DND-41 (cell line): ENCODE measurements around the gene VPS37C.
"Not testable (repeated sequence)": the region's sequence is repeated elsewhere in the genome, so short reads cannot be mapped to it uniquely, and the experiment has no call there.

Source experiments
- ATAC-seq: fragments of 200-7000 bp; cut with Tn5 transposase; 3 replicates; pipeline ENCODE4 v1.9.1; 2021; ENCODE audit warnings: low read depth; ENCODE audit not compliant: insufficient read depth
- DNase-seq: peaks from one replicate; pipeline ENCODE4 v3.0.0-alpha.2; 2020
- H2AFZ ChIP-seq: 2 replicates; pipeline ENCODE4 v1.6.0; 2012; ENCODE audit warnings: low read depth, low read length
- H3K27ac ChIP-seq: 2 replicates; pipeline ENCODE4 v1.5.1; 2012; ENCODE audit warnings: low read length, inconsistent platforms
- H3K27me3 ChIP-seq: fragments of 200-600 bp; sonication (generic); 2 replicates; pipeline ENCODE4 v1.6.0; 2012; ENCODE audit warnings: low read length, mild to moderate bottlenecking, inconsistent platforms; ENCODE audit not compliant: insufficient read depth, poor library complexity
- H3K36me3 ChIP-seq: 2 replicates; pipeline ENCODE4 v1.5.1; 2012; ENCODE audit warnings: low read length, inconsistent platforms; ENCODE audit not compliant: insufficient read depth
- H3K4me1 ChIP-seq: 2 replicates; pipeline ENCODE4 v1.5.1; 2012; ENCODE audit warnings: mild to moderate bottlenecking, low read length; ENCODE audit not compliant: insufficient read depth
- H3K4me2 ChIP-seq: 2 replicates; pipeline ENCODE4 v1.6.0; 2012; ENCODE audit warnings: mild to moderate bottlenecking, moderate library complexity, low read length, inconsistent platforms; ENCODE audit not compliant: insufficient read depth
- H3K4me3 ChIP-seq, 2 experiments: fragments of 200-600 bp in 1 of 2; shearing (Covaris generic) in 1 of 2; 2 replicates each; pipeline ENCODE4 v1.5.1; 2012 to 2016; ENCODE audit warnings: inconsistent platforms in 2 of 2, low read length in 2 of 2, mild to moderate bottlenecking in 2 of 2, low read depth in 1 of 2, moderate library complexity in 1 of 2
- H3K79me2 ChIP-seq: 2 replicates; pipeline ENCODE4 v1.6.0; 2012; ENCODE audit warnings: low read length, inconsistent platforms; ENCODE audit not compliant: insufficient read depth
- H3K9ac ChIP-seq: 2 replicates; pipeline ENCODE4 v1.6.0; 2012; ENCODE audit warnings: low read depth, mild to moderate bottlenecking, inconsistent platforms, low read length, moderate library complexity
- H3K9me3 ChIP-seq: 2 replicates; pipeline ENCODE4 v1.5.1; 2012; ENCODE audit warnings: low read length, moderate library complexity, mild to moderate bottlenecking, inconsistent platforms; ENCODE audit not compliant: insufficient read depth, severe bottlenecking
- H4K20me1 ChIP-seq: 2 replicates; pipeline ENCODE4 v1.6.0; 2012; ENCODE audit warnings: low read length; ENCODE audit not compliant: insufficient read depth
- EZH2 ChIP-seq: IDR thresholded peaks from 3 replicates; pipeline ENCODE4 v1.6.1; 2012; ENCODE audit warnings: borderline replicate concordance, low read depth, mild to moderate bottlenecking, moderate library complexity, low read length, inconsistent platforms; ENCODE audit not compliant: severe bottlenecking
- TF ChIP-seq, protein P1 (sequence below): IDR thresholded peaks from 2 replicates; pipeline ENCODE4 v1.5.1; 2012; ENCODE audit warnings: borderline replicate concordance, low read length, moderate library complexity, mild to moderate bottlenecking; ENCODE audit not compliant: poor library complexity, severe bottlenecking; ENCODE audit errors: extremely low read depth

VPS37C gene

DNA sequence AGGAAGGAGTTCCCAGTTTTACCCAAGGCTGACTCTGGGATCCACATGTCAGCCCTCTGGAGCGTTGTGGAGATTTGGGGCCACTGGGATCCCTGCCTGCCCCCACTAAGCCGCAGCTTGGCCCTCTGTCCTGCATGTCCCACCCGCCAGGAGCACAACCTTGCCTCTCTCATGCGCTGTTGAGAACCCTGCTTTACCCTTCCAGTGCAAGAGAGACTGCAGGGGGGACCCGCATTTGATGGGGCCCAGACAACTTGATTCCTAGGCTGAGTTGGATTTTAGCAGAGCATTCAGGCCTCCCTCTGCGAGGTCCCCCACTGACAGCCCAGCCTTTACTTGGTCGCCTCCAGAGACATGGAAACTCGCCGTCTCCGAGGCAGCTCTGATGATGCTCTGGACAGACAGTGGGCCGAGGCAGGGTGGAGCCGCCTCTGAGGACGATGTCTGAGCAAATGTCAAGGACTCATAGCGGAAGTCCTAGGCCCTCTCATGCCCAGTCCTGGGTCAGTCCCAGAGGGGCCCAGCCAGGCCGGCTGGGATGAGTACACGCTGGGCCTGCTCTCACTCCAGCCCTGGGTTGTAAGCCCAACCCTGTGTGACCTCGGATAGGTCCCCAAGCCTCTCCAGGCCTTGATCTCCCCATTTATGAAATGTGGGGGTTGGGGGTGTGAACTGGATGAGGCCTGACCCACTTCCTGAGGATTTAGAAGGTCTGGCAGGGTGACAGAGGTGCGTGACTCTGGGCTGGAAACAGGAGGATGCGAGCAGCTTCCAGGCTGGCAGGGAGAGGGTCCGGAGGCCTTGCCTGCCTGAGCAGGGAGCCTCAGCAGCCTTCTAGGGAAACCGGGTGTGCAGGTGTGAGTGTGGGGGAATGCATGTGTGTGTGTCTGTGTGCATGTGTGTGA lies 58.3 kb downstream of the VPS37C start:
- H3K4me3 ChIP-seq: no peak overlapping the region
- ATAC-seq (peak; percentile 41), DNase-seq (peak; percentile 17)
- no peak overlapping the region for H3K9ac ChIP-seq
- no peaks in the 10 kb centered on the region for H3K27me3 ChIP-seq
- no peak overlapping the region for H3K4me2 ChIP-seq
- H2AFZ ChIP-seq: no peak overlapping the region
- no peaks in the 10 kb centered on the region for H3K36me3 ChIP-seq
- no peaks in the 10 kb centered on the region for H3K4me1 ChIP-seq
- H4K20me1 ChIP-seq: no peaks in the 10 kb centered on the region
- TF ChIP-seq EZH2: no peak
- TF ChIP-seq, protein P1, sequence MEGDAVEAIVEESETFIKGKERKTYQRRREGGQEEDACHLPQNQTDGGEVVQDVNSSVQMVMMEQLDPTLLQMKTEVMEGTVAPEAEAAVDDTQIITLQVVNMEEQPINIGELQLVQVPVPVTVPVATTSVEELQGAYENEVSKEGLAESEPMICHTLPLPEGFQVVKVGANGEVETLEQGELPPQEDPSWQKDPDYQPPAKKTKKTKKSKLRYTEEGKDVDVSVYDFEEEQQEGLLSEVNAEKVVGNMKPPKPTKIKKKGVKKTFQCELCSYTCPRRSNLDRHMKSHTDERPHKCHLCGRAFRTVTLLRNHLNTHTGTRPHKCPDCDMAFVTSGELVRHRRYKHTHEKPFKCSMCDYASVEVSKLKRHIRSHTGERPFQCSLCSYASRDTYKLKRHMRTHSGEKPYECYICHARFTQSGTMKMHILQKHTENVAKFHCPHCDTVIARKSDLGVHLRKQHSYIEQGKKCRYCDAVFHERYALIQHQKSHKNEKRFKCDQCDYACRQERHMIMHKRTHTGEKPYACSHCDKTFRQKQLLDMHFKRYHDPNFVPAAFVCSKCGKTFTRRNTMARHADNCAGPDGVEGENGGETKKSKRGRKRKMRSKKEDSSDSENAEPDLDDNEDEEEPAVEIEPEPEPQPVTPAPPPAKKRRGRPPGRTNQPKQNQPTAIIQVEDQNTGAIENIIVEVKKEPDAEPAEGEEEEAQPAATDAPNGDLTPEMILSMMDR: no peak
- H3K79me2 ChIP-seq: no peaks in the 10 kb centered on the region
- H3K27ac ChIP-seq: no peak overlapping the region
- peaks cover 10% of the 10 kb centered on the region for H3K9me3 ChIP-seq

DNA sequence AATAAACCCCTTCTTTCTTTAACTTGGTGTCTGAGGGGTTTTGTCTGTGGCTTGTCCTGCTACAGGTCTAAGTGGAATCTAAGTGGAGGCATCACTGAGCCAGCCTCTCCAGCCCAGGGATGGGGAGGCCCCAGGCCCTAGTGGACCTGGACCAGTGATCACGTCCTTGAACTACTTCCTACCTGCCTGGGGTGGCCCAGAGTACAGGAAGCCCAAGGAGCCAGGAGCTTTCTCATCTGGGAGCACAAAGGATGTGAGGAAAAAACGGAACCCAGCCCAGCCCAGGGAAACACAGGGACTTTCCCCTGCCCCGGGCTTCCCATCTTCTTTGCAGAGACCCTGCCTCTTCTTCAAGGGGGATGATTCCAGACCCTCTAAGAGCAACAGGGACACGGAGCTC lies 62.4 kb downstream of the VPS37C start:
- Histone ChIP-seq H3K9me3 (peaks cover 10% of the 10 kb centered on the region), H3K27ac (no peak overlapping the region), H3K4me1 (no peaks in the 10 kb centered on the region), H3K36me3 (no peaks in the 10 kb centered on the region), H4K20me1 (no peaks in the 10 kb centered on the region), H2AFZ (no peak overlapping the region), H3K79me2 (no peaks in the 10 kb centered on the region), H3K9ac (no peak overlapping the region), H3K27me3 (no peaks in the 10 kb centered on the region), H3K4me2 (no peak overlapping the region), H3K4me3 (no peak overlapping the region)
- ATAC-seq: no peak
- no peak for DNase-seq
- TF ChIP-seq, protein P1: no peak
- TF ChIP-seq EZH2: no peak

DNA sequence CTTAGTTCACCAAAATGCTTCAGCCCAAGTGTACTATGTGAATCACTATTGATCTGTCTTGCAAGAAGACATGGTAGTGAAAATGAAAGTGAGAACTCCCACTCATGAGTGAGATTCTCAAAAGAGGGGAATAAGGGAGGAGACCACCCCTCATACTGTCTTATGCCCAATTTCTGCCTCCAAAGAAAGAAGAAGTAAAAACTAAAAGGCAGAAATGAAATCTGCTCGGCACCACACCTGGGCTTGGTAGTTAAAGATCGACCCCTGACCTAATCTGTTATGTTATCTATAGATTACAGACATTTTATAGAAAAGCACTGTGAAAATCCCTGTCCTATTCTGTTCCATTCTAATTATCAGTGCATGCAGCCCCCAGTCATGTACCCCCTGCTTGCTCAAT lies 63.0 kb downstream of the VPS37C start:
- H3K4me3 ChIP-seq, H3K36me3 ChIP-seq, H3K27ac ChIP-seq, H3K27me3 ChIP-seq, H3K4me2 ChIP-seq, H4K20me1 ChIP-seq, ATAC-seq, H2AFZ ChIP-seq, H3K4me1 ChIP-seq, DNase-seq, H3K9ac ChIP-seq, H3K9me3 ChIP-seq, H3K79me2 ChIP-seq: not testable (repeated sequence)

DNA sequence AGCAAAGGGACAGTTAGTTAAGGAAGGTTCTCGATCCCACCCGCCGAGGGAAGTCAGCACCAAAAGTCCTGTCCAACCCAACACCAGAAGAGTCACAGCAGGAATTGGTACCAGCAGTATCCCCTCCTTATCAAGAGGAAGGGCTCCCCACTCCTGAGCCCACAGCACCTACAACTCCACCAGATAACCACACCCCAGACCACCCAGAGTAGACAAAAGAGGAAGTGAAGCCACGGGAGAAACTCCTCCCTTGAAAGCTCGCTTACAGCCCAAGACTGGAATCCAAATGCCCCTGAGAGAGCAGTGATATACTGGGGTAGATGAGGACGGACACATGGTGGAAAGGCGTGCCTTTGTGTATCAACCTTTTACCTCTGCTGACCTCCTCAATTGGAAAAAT lies 66.2 kb downstream of the VPS37C start:
- peaks cover 5% of the 10 kb centered on the region for H3K9me3 ChIP-seq
- H4K20me1 ChIP-seq: no peaks in the 10 kb centered on the region
- no peak overlapping the region for H3K27ac ChIP-seq
- TF ChIP-seq, protein P1: no peak
- TF ChIP-seq EZH2: no peak
- H3K4me3 ChIP-seq: no peak overlapping the region
- no peak overlapping the region for H3K4me2 ChIP-seq
- DNase-seq (no peak), ATAC-seq (no peak)
- H3K9ac ChIP-seq: no peak overlapping the region
- no peaks in the 10 kb centered on the region for H3K36me3 ChIP-seq
- no peaks in the 10 kb centered on the region for H3K79me2 ChIP-seq
- H2AFZ ChIP-seq: no peak overlapping the region
- no peaks in the 10 kb centered on the region for H3K4me1 ChIP-seq
- no peaks in the 10 kb centered on the region for H3K27me3 ChIP-seq

DNA sequence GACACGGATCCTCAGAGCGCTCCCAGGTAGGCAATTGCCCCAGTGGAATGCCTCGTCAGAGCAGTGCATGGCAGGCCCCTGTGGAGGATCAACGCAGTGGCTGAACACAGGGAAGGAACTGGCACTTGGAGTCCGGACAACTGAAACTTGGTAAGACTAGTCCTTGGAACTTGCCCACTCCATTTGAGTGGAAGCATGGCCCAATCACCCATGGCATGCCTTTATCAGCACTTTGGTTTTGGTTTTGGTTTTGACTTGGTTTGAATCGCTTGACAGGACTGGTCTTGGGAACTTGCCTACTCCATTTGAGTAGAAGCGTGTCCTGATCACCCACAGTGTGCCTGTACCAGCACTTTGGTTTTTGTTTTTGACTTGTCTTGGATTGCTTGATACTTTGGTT lies 67.1 kb downstream of the VPS37C start:
- H3K27ac ChIP-seq, H3K4me3 ChIP-seq, H3K79me2 ChIP-seq, H3K36me3 ChIP-seq, H4K20me1 ChIP-seq, ATAC-seq, H3K4me2 ChIP-seq, H3K4me1 ChIP-seq, H3K9ac ChIP-seq, H3K27me3 ChIP-seq, DNase-seq, H3K9me3 ChIP-seq, H2AFZ ChIP-seq: not testable (repeated sequence)
